IMR-90 (cell line): ENCODE data around the gene PRSS22. TPM values are rescaled to one million over a fixed set of nuclear protein-coding genes. Genes with fewer than 3 reads are reported as not detected.

Experiments used
- ATAC-seq: fragments of 200-7000 bp; cut with Tn5 transposase; 2 replicates; pipeline ENCODE4 v1.9.1; 2020; ENCODE audit warnings: low read depth, mild to moderate bottlenecking, moderate library complexity
- BruUV-seq: library from RNA; stranded (reverse); fragments of 400-500 nt; replicated peaks from 2 replicates; lab custom pipeline; 2021; lab: Mats Ljungman, UMichigan
- CTCF ChIA-PET: fragments of 300-600 bp; formaldehyde crosslinking; extraction: SDS; loops from one replicate; lab custom pipeline; 2021; ENCODE audit warnings: antibody characterized with exemption; lab: Yijun Ruan, JAX
- POLR2A ChIA-PET: fragments of 300-600 bp; sonication (Branson Sonifier 250); formaldehyde crosslinking; loops from one replicate; lab custom pipeline; 2022; ENCODE audit warnings: antibody characterized with exemption; ENCODE audit not compliant: unreplicated experiment; lab: Charles Lee
- DNase-seq: peaks from one replicate; pipeline ENCODE4 v3.0.0; 2013
- H2AFZ ChIP-seq: replicated peaks from 2 replicates; pipeline ENCODE3; 2013; ENCODE audit warnings: low read length, mild to moderate bottlenecking; ENCODE audit not compliant: poor library complexity
- H2AK5ac ChIP-seq: 2 replicates; pipeline ENCODE4 v1.6.1; 2013; ENCODE audit warnings: low read depth, low read length, inconsistent platforms
- H2AK9ac ChIP-seq: replicated peaks from 2 replicates; pipeline ENCODE3; 2013; ENCODE audit warnings: mild to moderate bottlenecking, low read depth, low read length, moderate library complexity; ENCODE audit not compliant: poor library complexity
- H2BK120ac ChIP-seq: 2 replicates; pipeline ENCODE4 v1.6.1; 2013; ENCODE audit warnings: low read depth, low read length, inconsistent platforms
- H2BK15ac ChIP-seq: 3 replicates; pipeline ENCODE4 v1.6.1; 2013; ENCODE audit warnings: low read depth, low read length, inconsistent platforms
- H2BK20ac ChIP-seq: 2 replicates; pipeline ENCODE4 v1.6.1; 2013; ENCODE audit warnings: low read depth, mild to moderate bottlenecking, inconsistent platforms, low read length, moderate library complexity
- H2BK5ac ChIP-seq: 2 replicates; pipeline ENCODE4 v1.6.1; 2013; ENCODE audit warnings: mild to moderate bottlenecking, low read depth, low read length, inconsistent platforms; ENCODE audit not compliant: poor library complexity, severe bottlenecking
- H3K14ac ChIP-seq: replicated peaks from 2 replicates; pipeline ENCODE4 v1.6.1; 2013; ENCODE audit warnings: low read depth, low read length, inconsistent platforms
- H3K18ac ChIP-seq: 2 replicates; pipeline ENCODE4 v1.6.1; 2013; ENCODE audit warnings: low read depth, low read length, control low read depth
- H3K23ac ChIP-seq: 2 replicates; pipeline ENCODE4 v1.6.1; 2013; ENCODE audit warnings: low read depth, low read length, inconsistent platforms
- H3K27ac ChIP-seq: 2 replicates; pipeline ENCODE4 v1.5.1; 2013; ENCODE audit warnings: mild to moderate bottlenecking, control low read depth, low read length; ENCODE audit not compliant: insufficient read depth
- H3K27me3 ChIP-seq: 2 replicates; pipeline ENCODE4 v1.6.1; 2013; ENCODE audit warnings: low read length; ENCODE audit not compliant: control insufficient read depth, insufficient read depth
- H3K36me3 ChIP-seq: 2 replicates; pipeline ENCODE4 v1.6.1; 2013; ENCODE audit warnings: low read length, mixed read lengths; ENCODE audit not compliant: control insufficient read depth, insufficient read depth
- H3K4ac ChIP-seq: 2 replicates; pipeline ENCODE4 v1.6.1; 2013; ENCODE audit warnings: low read depth, low read length, inconsistent platforms
- H3K4me1 ChIP-seq: 2 replicates; pipeline ENCODE4 v1.6.1; 2013; ENCODE audit warnings: low read length, mixed read lengths; ENCODE audit not compliant: control insufficient read depth, insufficient read depth
- H3K4me2 ChIP-seq: 2 replicates; pipeline ENCODE4 v1.6.1; 2013; ENCODE audit warnings: low read depth, mild to moderate bottlenecking, control low read depth, low read length, moderate library complexity
- H3K4me3 ChIP-seq: 2 replicates; pipeline ENCODE4 v1.5.1; 2013; ENCODE audit warnings: low read depth, mild to moderate bottlenecking, control low read depth, low read length, moderate library complexity; ENCODE audit not compliant: insufficient read depth
- H3K56ac ChIP-seq: 2 replicates; pipeline ENCODE4 v1.6.1; 2013; ENCODE audit warnings: low read length, inconsistent platforms; ENCODE audit not compliant: insufficient read depth; ENCODE audit errors: extremely low read depth
- H3K79me1 ChIP-seq, 2 experiments: 2 replicates each; pipeline ENCODE4 v1.6.1; 2013; ENCODE audit warnings: low read length in 2 of 2, inconsistent platforms in 1 of 2, low read depth in 1 of 2
- H3K9ac ChIP-seq: 2 replicates; pipeline ENCODE4 v1.6.1; 2013; ENCODE audit warnings: low read depth, low read length, control low read depth
- H3K9me1 ChIP-seq: 2 replicates; pipeline ENCODE4 v1.6.1; 2013; ENCODE audit warnings: low read length, inconsistent platforms; ENCODE audit not compliant: insufficient read depth
- H3K9me3 ChIP-seq: 2 replicates; pipeline ENCODE4 v1.6.1; 2013; ENCODE audit warnings: low read length; ENCODE audit not compliant: control insufficient read depth, insufficient read depth
- H4K20me1 ChIP-seq: 2 replicates; pipeline ENCODE4 v1.6.1; 2013; ENCODE audit warnings: low read length, inconsistent platforms; ENCODE audit not compliant: insufficient read depth
- H4K5ac ChIP-seq: 2 replicates; pipeline ENCODE4 v1.6.1; 2013; ENCODE audit warnings: mild to moderate bottlenecking, low read depth, low read length, control low read depth
- H4K8ac ChIP-seq, 2 experiments: 2 replicates each; pipeline ENCODE4 v1.6.1; 2013; ENCODE audit warnings: low read depth in 2 of 2, low read length in 2 of 2, control low read depth in 1 of 2, inconsistent platforms in 1 of 2
- H4K91ac ChIP-seq: 2 replicates; pipeline ENCODE4 v1.6.1; 2013; ENCODE audit warnings: low read depth, low read length, inconsistent platforms; ENCODE audit not compliant: insufficient read depth
- CHD1 ChIP-seq: IDR thresholded peaks from 2 replicates; pipeline ENCODE4 v1.6.1; 2012; ENCODE audit warnings: low read depth, low read length, improper control_type of control experiment
- FOS ChIP-seq: fragments of 150-350 bp; IDR thresholded peaks from 2 replicates; pipeline ENCODE4 v1.6.1; 2016; ENCODE audit warnings: low read depth, low read length
- MAFK ChIP-seq: IDR thresholded peaks from 2 replicates; pipeline ENCODE4 v1.6.1; 2012; ENCODE audit warnings: low read depth, low read length, improper control_type of control experiment
- MAZ ChIP-seq: IDR thresholded peaks from 2 replicates; pipeline ENCODE4 v1.6.1; 2012; ENCODE audit warnings: low read depth, mild to moderate bottlenecking, low read length, improper control_type of control experiment, moderate library complexity, borderline replicate concordance
- MXI1 ChIP-seq: IDR thresholded peaks from 2 replicates; pipeline ENCODE4 v1.6.1; 2012; ENCODE audit warnings: low read depth, mild to moderate bottlenecking, low read length, moderate library complexity, borderline replicate concordance
- POLR2A ChIP-seq: IDR thresholded peaks from 2 replicates; pipeline ENCODE4 v1.6.1; 2012; ENCODE audit warnings: mild to moderate bottlenecking, low read depth, low read length
- RCOR1 ChIP-seq: IDR thresholded peaks from 2 replicates; pipeline ENCODE4 v1.6.1; 2012; ENCODE audit warnings: mild to moderate bottlenecking, low read length, improper control_type of control experiment; ENCODE audit not compliant: insufficient replicate concordance
- RFX5 ChIP-seq: IDR thresholded peaks from 2 replicates; pipeline ENCODE4 v1.8.0; 2012; ENCODE audit warnings: low read depth, mild to moderate bottlenecking, low read length, moderate library complexity
- SMC3 ChIP-seq: fragments of 150-350 bp; IDR thresholded peaks from 2 replicates; pipeline ENCODE4 v1.6.1; 2016; ENCODE audit warnings: low read depth, mild to moderate bottlenecking, antibody characterized with exemption, low read length, moderate library complexity
- WGBS, 2 experiments: methylation state at CpG; one replicate each; pipeline versions ENCODE4 v1.1.5 to v1.1.7; 2013; ENCODE audit warnings: missing lambda C conversion rate in 2 of 2; ENCODE audit not compliant: insufficient read length in 1 of 2; ENCODE audit errors: extremely low coverage in 2 of 2; 5-methylcytosine and 5-hydroxymethylcytosine counted together
- dilution Hi-C: fragments of 300-500 bp; cut with HindIII; formaldehyde crosslinking; loops from one replicate; pipeline ENCODE4 v1.14.3; 2018; ENCODE audit warnings: low sequenced_read_pairs; ENCODE audit not compliant: unreplicated experiment
- in situ Hi-C: fragments of 300-500 bp; cut with MboI; formaldehyde crosslinking; loops from 3 replicates; pipeline ENCODE4 v1.14.3; 2019; ENCODE audit warnings: low sequenced_read_pairs, inconsistent platforms, mixed read lengths
- intact Hi-C: fragments of 100-400 bp; cut with micrococcal nuclease; formaldehyde crosslinking; loops from 2 replicates; pipeline ENCODE4 v1.10.0; 2022
- polyA plus RNA-seq, 3 experiments: library from polyadenylated mRNA; depleted of rRNA; stranded (reverse); fragments of >200 nt; gene quantifications; 2 replicates each; pipeline ENCODE4 v1.2.3, GENCODE V29; 2012; ENCODE audit warnings: low replicate concordance in 1 of 3
- total RNA-seq: library from RNA; depleted of rRNA; stranded (reverse); fragments of >200 nt; gene quantifications from 2 replicates; pipeline ENCODE4 v1.2.3, GENCODE V29; 2012
- TF ChIP-seq, protein P1 (sequence below): conservative IDR thresholded peaks from 2 replicates; pipeline ENCODE4 v1.5.1; 2012; ENCODE audit warnings: mild to moderate bottlenecking, low read depth, low read length, improper control_type of control experiment

Gene PRSS22
- total and polyA plus RNA-seq, 2 of the 4 experiments (the other 2 are of a cell fraction), result not detected

DNA sequence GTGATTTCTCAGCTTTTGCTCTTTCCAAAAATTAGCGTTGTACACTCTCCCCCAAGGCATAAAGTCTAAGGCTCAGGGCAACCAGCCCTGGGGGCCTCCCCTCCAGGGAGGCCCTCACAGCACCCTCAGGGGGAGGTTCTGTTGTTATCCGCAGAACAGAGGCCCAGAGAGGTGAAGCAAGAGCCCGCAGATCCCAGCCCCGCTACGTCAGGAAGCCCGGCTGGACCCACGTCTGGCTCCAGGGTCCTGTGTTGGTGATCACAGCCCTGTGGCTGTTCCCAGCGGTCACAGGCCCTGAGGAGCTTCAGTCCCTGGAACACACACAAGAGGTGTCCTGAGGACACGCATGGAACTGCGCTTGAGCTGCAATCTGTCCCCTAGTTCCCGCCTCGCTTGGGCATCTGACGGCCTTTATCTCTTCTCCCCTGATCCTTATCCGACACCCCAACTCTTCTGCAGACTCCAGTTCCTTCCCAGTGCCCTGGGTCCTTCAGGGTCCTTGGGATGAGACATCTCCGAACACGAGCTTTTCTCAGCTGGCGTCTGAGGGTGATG, 29.0 kb downstream of the PRSS22 start:
- no peaks in the 10 kb centered on the region for H3K4me1 ChIP-seq
- no peak for TF ChIP-seq RFX5
- no peak for TF ChIP-seq MXI1
- TF ChIP-seq POLR2A, result no peak
- TF ChIP-seq MAZ, result no peak
- no peak for TF ChIP-seq CHD1
- no peak for TF ChIP-seq FOS
- TF ChIP-seq RCOR1, result no peak
- TF ChIP-seq SMC3, result no peak
- TF ChIP-seq MAFK, result no peak
- TF ChIP-seq, protein P1, sequence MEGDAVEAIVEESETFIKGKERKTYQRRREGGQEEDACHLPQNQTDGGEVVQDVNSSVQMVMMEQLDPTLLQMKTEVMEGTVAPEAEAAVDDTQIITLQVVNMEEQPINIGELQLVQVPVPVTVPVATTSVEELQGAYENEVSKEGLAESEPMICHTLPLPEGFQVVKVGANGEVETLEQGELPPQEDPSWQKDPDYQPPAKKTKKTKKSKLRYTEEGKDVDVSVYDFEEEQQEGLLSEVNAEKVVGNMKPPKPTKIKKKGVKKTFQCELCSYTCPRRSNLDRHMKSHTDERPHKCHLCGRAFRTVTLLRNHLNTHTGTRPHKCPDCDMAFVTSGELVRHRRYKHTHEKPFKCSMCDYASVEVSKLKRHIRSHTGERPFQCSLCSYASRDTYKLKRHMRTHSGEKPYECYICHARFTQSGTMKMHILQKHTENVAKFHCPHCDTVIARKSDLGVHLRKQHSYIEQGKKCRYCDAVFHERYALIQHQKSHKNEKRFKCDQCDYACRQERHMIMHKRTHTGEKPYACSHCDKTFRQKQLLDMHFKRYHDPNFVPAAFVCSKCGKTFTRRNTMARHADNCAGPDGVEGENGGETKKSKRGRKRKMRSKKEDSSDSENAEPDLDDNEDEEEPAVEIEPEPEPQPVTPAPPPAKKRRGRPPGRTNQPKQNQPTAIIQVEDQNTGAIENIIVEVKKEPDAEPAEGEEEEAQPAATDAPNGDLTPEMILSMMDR, result no peak
- H3K18ac ChIP-seq, result no peak overlapping the region
- H2AK9ac ChIP-seq, result no peak overlapping the region
- ATAC-seq, result no peak
- POLR2A ChIA-PET, result no interaction called here
- no peak overlapping the region for H2BK15ac ChIP-seq
- no peak overlapping the region for H3K4me2 ChIP-seq
- BruUV-seq, result no TSS peak
- no peak overlapping the region for H2BK20ac ChIP-seq
- WGBS, 2 experiments, result 71% methylated on average over 8 of the region's 17 CpGs; no CpG with 5 or more reads in 1 of the 2 experiments
- H3K14ac ChIP-seq, result no peak overlapping the region
- dilution Hi-C loops, result no loop called here
- no peak overlapping the region for H4K8ac ChIP-seq
- CTCF ChIA-PET, result interaction anchor here (0.9 kb wide), 1 partner anchor 39 kb away, joined by 3 read pairs; no protein-coding TSS in a partner anchor
- no peaks in the 10 kb centered on the region for H4K20me1 ChIP-seq
- H2AFZ ChIP-seq, result no peak overlapping the region
- no peak overlapping the region for H2AK5ac ChIP-seq
- H3K9me3 ChIP-seq, result no peaks in the 10 kb centered on the region
- intact Hi-C loops, result no loop called here
- H3K27ac ChIP-seq, result no peak overlapping the region
- H3K36me3 ChIP-seq, result no peaks in the 10 kb centered on the region
- no peak overlapping the region for H3K4me3 ChIP-seq
- no peaks in the 10 kb centered on the region for H3K79me1 ChIP-seq
- in situ Hi-C loops, result no loop called here
- H4K91ac ChIP-seq, result no peak overlapping the region
- no peak overlapping the region for H3K56ac ChIP-seq
- no peak overlapping the region for H4K5ac ChIP-seq
- H3K9me1 ChIP-seq, result no peaks in the 10 kb centered on the region
- H2BK120ac ChIP-seq, result no peak overlapping the region
- H3K23ac ChIP-seq, result no peak overlapping the region
- H3K27me3 ChIP-seq, result peaks cover 53% of the 10 kb centered on the region
- H3K4ac ChIP-seq, result no peak overlapping the region
- H2BK5ac ChIP-seq, result no peak overlapping the region
- no peak overlapping the region for H3K9ac ChIP-seq
- no peak for DNase-seq
